MCF 10A (cell line): ENCODE measurements around the gene GIGYF1. TPM values are rescaled to one million over a fixed set of nuclear protein-coding genes. Genes with fewer than 3 reads are reported as not detected.
A peak's percentile ranks its signal among the peaks of the same experiment; 100 is the strongest.

ENCODE experiments used
- BruUV-seq: library from RNA; stranded (reverse); fragments of 400-500 nt; replicated peaks from 2 replicates; lab custom pipeline; 2021; lab: Mats Ljungman, UMichigan
- CTCF ChIA-PET: fragments of 300-600 bp; sonication (Branson Sonifier 250); formaldehyde crosslinking; extraction: SDS; loops from one replicate; lab custom pipeline; 2021; ENCODE audit warnings: antibody characterized with exemption, inconsistent platforms; lab: Yijun Ruan, JAX
- POLR2A ChIA-PET: fragments of 300-600, 350-650 bp; sonication (Branson Sonifier 250); formaldehyde crosslinking; extraction: SDS; loops from one replicate; lab custom pipeline; 2020; ENCODE audit warnings: antibody characterized with exemption, inconsistent platforms; lab: Yijun Ruan, JAX
- DNase-seq: peaks from one replicate; pipeline ENCODE4 v3.0.0-alpha.2; 2018; ENCODE audit not compliant: unreplicated experiment
- H3K27ac Mint-ChIP-seq: one replicate; pipeline ENCODE4 v1.8.0; 2022; ENCODE audit warnings: mild to moderate bottlenecking, low read depth, mixed read lengths; ENCODE audit not compliant: unreplicated experiment
- H3K27me3 Mint-ChIP-seq: one replicate; pipeline ENCODE4 v1.8.0; 2022; ENCODE audit warnings: mixed read lengths; ENCODE audit not compliant: insufficient read depth, unreplicated experiment
- H3K36me3 Mint-ChIP-seq: one replicate; pipeline ENCODE4 v1.8.0; 2022; ENCODE audit warnings: mild to moderate bottlenecking, moderate library complexity, mixed read lengths; ENCODE audit not compliant: insufficient read depth, unreplicated experiment
- H3K4me1 Mint-ChIP-seq: one replicate; pipeline ENCODE4 v1.8.0; 2022; ENCODE audit warnings: mixed read lengths; ENCODE audit not compliant: insufficient read depth, unreplicated experiment
- H3K4me3 Mint-ChIP-seq: one replicate; pipeline ENCODE4 v1.8.0; 2022; ENCODE audit warnings: mild to moderate bottlenecking, moderate library complexity, mixed read lengths; ENCODE audit not compliant: unreplicated experiment
- H3K9me3 Mint-ChIP-seq: one replicate; pipeline ENCODE4 v1.8.0; 2022; ENCODE audit warnings: mixed read lengths; ENCODE audit not compliant: unreplicated experiment
- CTCF ChIP-seq: fragments of 200-600 bp; IDR thresholded peaks from one replicate; pipeline ENCODE4 v1.8.0; 2022; ENCODE audit warnings: antibody characterized with exemption, mild to moderate bottlenecking; ENCODE audit not compliant: unreplicated experiment
- intact Hi-C: fragments of 100-400 bp; cut with micrococcal nuclease; formaldehyde crosslinking; loops from 2 replicates; pipeline ENCODE4 v1.14.1; 2022
- total RNA-seq: library from RNA; stranded (reverse); gene quantifications from 2 replicates; pipeline ENCODE4 v1.2.3, GENCODE V29; 2022

Gene GIGYF1
- total RNA-seq, 1 experiment from 2014 or later = 40.1 TPM

GRCh38 chr7:100676501-100677306 lies 17.3 kb downstream of the GIGYF1 start:
- intact Hi-C loops = no loop called here

GRCh38 chr7:100675581-100676350 lies 18.3 kb downstream of the GIGYF1 start:
- Mint-ChIP-seq H3K4me1 (peaks cover 18% of the 10 kb centered on the region), H3K4me3 (peak overlapping the region; percentile 76), H3K9me3 (no peaks in the 10 kb centered on the region), H3K27ac (no peak overlapping the region), H3K27me3 (no peaks in the 10 kb centered on the region), H3K36me3 (peaks cover 43% of the 10 kb centered on the region)
- BruUV-seq = no TSS peak
- intact Hi-C loops = loop anchor here (2.0 kb wide), 1 partner anchor 63 kb away; the partner anchor contains the start of gene MOSPD3
- CTCF ChIA-PET = interaction anchor here (10.0 kb wide), 1 partner anchor 16 kb away, joined by 103 read pairs; no protein-coding TSS in a partner anchor
- peak; percentile 51 for DNase-seq
- TF ChIP-seq CTCF = no peak
- POLR2A ChIA-PET = interaction anchor here (0.6 to 5.0 kb wide), 4 partner anchors 17 to 214 kb away, joined by 4 to 25 read pairs (median 11); partner anchors contain the start of genes FBXO24, GIGYF1, LRCH4 and UFSP1

More at GRCh38 chr7:100676501-100677306, 17.3 kb downstream of the GIGYF1 start:
- no peak for DNase-seq
- CTCF ChIA-PET = interaction anchor here (0.6 to 10.0 kb wide), 4 partner anchors 15 to 151 kb away, joined by 3 to 103 read pairs (median 3); partner anchors contain the start of gene EPHB4
- POLR2A ChIA-PET = interaction anchor here (0.7 to 5.0 kb wide), 5 partner anchors 16 to 240 kb away, joined by 3 to 25 read pairs (median 4); partner anchors contain the start of genes GIGYF1 and PPP1R35
- H3K4me3 Mint-ChIP-seq = peak overlapping the region; percentile 76
- no peak for TF ChIP-seq CTCF
- H3K4me1 Mint-ChIP-seq = peaks cover 12% of the 10 kb centered on the region
- no peaks in the 10 kb centered on the region for H3K9me3 Mint-ChIP-seq
- no peak overlapping the region for H3K27ac Mint-ChIP-seq
- H3K27me3 Mint-ChIP-seq = no peaks in the 10 kb centered on the region
- H3K36me3 Mint-ChIP-seq = peaks cover 45% of the 10 kb centered on the region
- no TSS peak for BruUV-seq

- H3K27me3 Mint-ChIP-seq = no peaks in the 10 kb centered on the region
- H3K27ac Mint-ChIP-seq = peak overlapping the region; percentile 94
- no peak for TF ChIP-seq CTCF
- peak overlapping the region; percentile 76 for H3K4me3 Mint-ChIP-seq
- no peaks in the 10 kb centered on the region for H3K9me3 Mint-ChIP-seq
- CTCF ChIA-PET = interaction anchor here (10.0 kb wide), 1 partner anchor 16 kb away, joined by 103 read pairs; no protein-coding TSS in a partner anchor
- no peak for DNase-seq
- H3K4me1 Mint-ChIP-seq = peaks cover 14% of the 10 kb centered on the region
- intact Hi-C loops = loop anchor here (2.0 kb wide), 1 partner anchor 62 kb away; the partner anchor contains the start of gene MOSPD3
- POLR2A ChIA-PET = interaction anchor here (0.6 to 5.0 kb wide), 6 partner anchors 15 to 240 kb away, joined by 3 to 25 read pairs (median 5); partner anchors contain the start of genes FBXO24, GIGYF1, LRCH4 and MOSPD3
- no TSS peak for BruUV-seq
- peaks cover 36% of the 10 kb centered on the region for H3K36me3 Mint-ChIP-seq
Observed at GRCh38 chr7:100675105-100675451, 19.0 kb downstream of the GIGYF1 start.
